Measurements from ENCODE around the gene ANP32E. TPM values are rescaled to one million over a fixed set of nuclear protein-coding genes. Genes with fewer than 3 reads are reported as not detected.
A peak's percentile ranks its signal among the peaks of the same experiment; 100 is the strongest.
"Not testable (repeated sequence)": the region's sequence is repeated elsewhere in the genome, so short reads cannot be mapped to it uniquely, and the experiment has no call there.

Gene ANP32E
- total and polyA plus RNA-seq, 9 donors: 16.3 to 43.8 (median 29.7) TPM

DNA sequence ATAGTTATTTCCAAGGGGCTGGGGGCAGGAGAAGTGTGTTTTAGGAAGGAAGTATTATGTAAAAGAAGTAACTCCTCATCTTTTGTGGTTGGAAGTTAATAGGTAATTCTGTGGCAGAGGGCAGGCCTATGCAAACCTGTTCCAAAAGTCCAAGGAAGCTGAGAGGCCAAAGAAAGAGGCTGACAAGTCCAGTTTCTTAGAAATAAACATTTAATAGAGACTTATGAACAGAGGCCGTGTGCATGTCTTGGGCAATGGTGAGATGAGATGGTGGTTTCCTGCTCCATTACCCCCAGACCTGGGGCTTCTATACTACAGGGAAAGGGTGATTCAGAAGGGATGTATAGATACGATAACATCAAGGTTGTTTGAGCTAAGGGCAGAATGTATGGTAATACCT is 14.0 kb upstream of the ANP32E start:
- DNase-seq: no peak
- no peaks in the 10 kb centered on the region for H3K27me3 ChIP-seq
- no peaks in the 10 kb centered on the region for H3K36me3 ChIP-seq
- H3K27ac ChIP-seq: no peak overlapping the region
- intact Hi-C loops (cut with DNase I): no loop called here
- no peaks in the 10 kb centered on the region for H3K9me3 ChIP-seq
- TF ChIP-seq POLR2A (IDR thresholded peaks at IDR 0.05): no peak
- TF ChIP-seq, protein P1, sequence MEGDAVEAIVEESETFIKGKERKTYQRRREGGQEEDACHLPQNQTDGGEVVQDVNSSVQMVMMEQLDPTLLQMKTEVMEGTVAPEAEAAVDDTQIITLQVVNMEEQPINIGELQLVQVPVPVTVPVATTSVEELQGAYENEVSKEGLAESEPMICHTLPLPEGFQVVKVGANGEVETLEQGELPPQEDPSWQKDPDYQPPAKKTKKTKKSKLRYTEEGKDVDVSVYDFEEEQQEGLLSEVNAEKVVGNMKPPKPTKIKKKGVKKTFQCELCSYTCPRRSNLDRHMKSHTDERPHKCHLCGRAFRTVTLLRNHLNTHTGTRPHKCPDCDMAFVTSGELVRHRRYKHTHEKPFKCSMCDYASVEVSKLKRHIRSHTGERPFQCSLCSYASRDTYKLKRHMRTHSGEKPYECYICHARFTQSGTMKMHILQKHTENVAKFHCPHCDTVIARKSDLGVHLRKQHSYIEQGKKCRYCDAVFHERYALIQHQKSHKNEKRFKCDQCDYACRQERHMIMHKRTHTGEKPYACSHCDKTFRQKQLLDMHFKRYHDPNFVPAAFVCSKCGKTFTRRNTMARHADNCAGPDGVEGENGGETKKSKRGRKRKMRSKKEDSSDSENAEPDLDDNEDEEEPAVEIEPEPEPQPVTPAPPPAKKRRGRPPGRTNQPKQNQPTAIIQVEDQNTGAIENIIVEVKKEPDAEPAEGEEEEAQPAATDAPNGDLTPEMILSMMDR (IDR thresholded peaks at IDR 0.05): no peak
- no peak for TF ChIP-seq EP300 (IDR thresholded peaks at IDR 0.05)
- 84 to 86% (median 86%) methylated on average over 2 of the region's 2 CpGs for WGBS, 3 donors
- H3K4me1 ChIP-seq (ENCODE audit: insufficient read depth): no peaks in the 10 kb centered on the region
- no peak overlapping the region for H3K4me3 ChIP-seq

DNA sequence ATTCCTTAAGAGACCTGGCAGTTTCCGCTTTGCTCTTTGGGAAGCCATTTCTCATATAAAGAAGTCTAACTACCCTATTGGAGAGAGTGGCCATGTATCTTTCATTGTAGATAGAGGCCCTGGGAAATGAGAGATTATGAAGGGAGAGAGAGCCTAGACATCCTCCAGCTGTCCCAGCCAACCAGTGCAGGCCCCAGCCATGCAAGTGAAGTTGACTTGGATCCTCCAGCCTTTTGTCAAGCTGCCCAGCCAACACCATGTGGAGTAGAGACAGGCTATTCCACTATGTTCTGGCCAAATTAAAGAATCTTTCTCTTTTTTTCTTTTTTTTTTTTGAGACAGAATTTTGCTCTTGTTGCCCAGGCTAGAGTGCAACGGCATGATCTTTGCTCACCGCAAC is 7.1 kb upstream of the ANP32E start:
- no peaks in the 10 kb centered on the region for H3K9me3 ChIP-seq
- H3K4me3 ChIP-seq: no peak overlapping the region
- H3K4me1 ChIP-seq (ENCODE audit: insufficient read depth): no peaks in the 10 kb centered on the region
- intact Hi-C loops (cut with DNase I): no loop called here
- no peak overlapping the region for H3K27ac ChIP-seq
- TF ChIP-seq, protein P1 (IDR thresholded peaks at IDR 0.05): no peak
- TF ChIP-seq POLR2A (IDR thresholded peaks at IDR 0.05) (no peak), EP300 (IDR thresholded peaks at IDR 0.05) (no peak)
- H3K36me3 ChIP-seq: no peaks in the 10 kb centered on the region
- 65 to 90% (median 88%) methylated on average over 3 of the region's 3 CpGs for WGBS, 3 donors
- peak in 1 of 5 donors; percentile 2 for DNase-seq
- H3K27me3 ChIP-seq: no peaks in the 10 kb centered on the region

DNA sequence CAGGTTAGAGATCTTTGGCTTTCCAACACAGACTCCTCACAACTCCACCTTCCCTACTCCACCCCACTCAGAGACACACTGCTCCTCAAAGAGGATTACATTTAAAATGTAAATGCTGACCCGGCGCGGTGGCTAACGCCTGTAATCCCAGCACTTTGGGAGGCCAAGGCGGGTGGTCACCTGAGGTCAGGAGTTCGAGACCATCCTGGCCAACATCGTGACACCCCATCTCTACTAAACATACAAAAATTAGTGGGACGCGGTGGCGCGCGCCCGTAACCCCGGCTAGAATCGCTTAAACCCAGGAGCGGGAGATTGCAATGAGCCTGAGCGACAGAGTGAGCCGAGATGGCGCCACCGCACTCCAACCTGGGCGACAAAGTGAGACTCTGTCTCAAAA is 1.8 kb upstream of the ANP32E start:
- Histone ChIP-seq H3K27me3 (no peaks in the 10 kb centered on the region), H3K36me3 (no peaks in the 10 kb centered on the region), H3K27ac (no peak overlapping the region), H3K9me3 (no peaks in the 10 kb centered on the region), H3K4me1 (ENCODE audit: insufficient read depth) (peaks cover 2% of the 10 kb centered on the region), H3K4me3 (no peak overlapping the region)
- TF ChIP-seq EP300 (IDR thresholded peaks at IDR 0.05) (no peak), POLR2A (IDR thresholded peaks at IDR 0.05) (no peak)
- TF ChIP-seq, protein P1 (IDR thresholded peaks at IDR 0.05): no peak
- 91 to 92% (median 92%) methylated on average over 21 of the region's 21 CpGs for WGBS, 3 donors
- intact Hi-C loops (cut with DNase I): no loop called here
- peak in 1 of 5 donors; percentile 39 for DNase-seq

DNA sequence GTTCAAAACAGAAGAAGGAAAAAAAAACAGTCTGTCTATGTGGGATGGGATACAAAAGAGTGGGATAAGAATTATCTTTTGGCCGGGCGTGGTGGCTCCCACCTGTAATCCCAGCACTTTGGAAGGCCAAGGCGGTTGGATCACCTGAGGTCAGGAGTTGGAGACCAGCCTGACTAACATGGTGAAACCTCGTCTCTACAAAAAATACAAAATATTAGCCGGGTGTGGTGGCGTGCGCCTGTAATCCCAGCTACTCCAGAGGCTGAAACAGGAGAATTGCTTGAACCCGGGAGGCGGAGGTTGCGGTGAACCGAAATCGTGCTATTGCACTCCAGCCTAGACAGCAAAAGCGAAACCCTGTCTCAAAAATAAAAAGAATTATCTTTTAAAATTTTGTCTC is 1.3 kb upstream of the ANP32E start:
- H3K27ac ChIP-seq; intact Hi-C loops (cut with DNase I); H3K27me3 ChIP-seq; H3K9me3 ChIP-seq; H3K4me3 ChIP-seq; H3K36me3 ChIP-seq; H3K4me1 ChIP-seq (ENCODE audit: insufficient read depth): not testable (repeated sequence)
- DNase-seq: peak in 1 of 5 donors; percentile 23
- WGBS, 3 donors: 87 to 90% (median 88%) methylated on average over 13 of the region's 13 CpGs

DNA sequence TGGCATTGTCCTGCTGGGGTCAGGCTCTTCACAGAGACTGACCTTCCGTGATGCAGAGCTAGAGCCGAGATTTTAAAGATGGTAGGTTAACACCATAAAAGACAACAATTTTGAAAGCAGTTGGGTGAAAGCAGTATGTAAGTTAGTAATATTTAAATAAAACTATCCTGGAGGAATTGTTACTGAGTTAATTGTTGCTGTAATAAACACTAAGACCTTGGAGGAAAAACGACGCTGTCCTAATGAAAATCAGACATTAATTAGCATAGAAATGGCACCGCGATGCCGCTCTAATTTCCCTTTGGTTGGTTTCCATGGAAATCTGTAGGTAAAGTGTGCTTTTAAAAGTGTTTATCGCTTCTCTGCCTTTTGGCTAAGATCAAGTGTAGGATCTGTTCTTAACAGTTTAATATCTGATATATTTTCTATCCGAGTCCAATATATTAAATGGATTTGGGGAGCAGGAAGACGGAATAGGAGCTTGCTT is 745 bp upstream of the ANP32E start:
- H3K27me3 ChIP-seq: no peaks in the 10 kb centered on the region
- peak in 1 of 5 donors; percentile 7 for DNase-seq
- H3K36me3 ChIP-seq: no peaks in the 10 kb centered on the region
- WGBS, 3 donors: 19 to 28% (median 26%) methylated on average over 10 of the region's 10 CpGs
- intact Hi-C loops (cut with DNase I): no loop called here
- H3K27ac ChIP-seq: no peak overlapping the region
- TF ChIP-seq, protein P1 (IDR thresholded peaks at IDR 0.05): no peak
- TF ChIP-seq POLR2A (IDR thresholded peaks at IDR 0.05) (no peak), EP300 (IDR thresholded peaks at IDR 0.05) (no peak)
- H3K4me1 ChIP-seq (ENCODE audit: insufficient read depth): peaks cover 2% of the 10 kb centered on the region
- peak overlapping the region; percentile 52 for H3K4me3 ChIP-seq
- H3K9me3 ChIP-seq: no peaks in the 10 kb centered on the region

All from ovary (tissue), 9 donors.